ENCODE data around the gene PASK. TPM values are rescaled to one million over a fixed set of nuclear protein-coding genes. Genes with fewer than 3 reads are reported as not detected.

The PASK gene
- polyA plus RNA-seq, 1 donor from 2014 or later, result 26.0 TPM

DNA sequence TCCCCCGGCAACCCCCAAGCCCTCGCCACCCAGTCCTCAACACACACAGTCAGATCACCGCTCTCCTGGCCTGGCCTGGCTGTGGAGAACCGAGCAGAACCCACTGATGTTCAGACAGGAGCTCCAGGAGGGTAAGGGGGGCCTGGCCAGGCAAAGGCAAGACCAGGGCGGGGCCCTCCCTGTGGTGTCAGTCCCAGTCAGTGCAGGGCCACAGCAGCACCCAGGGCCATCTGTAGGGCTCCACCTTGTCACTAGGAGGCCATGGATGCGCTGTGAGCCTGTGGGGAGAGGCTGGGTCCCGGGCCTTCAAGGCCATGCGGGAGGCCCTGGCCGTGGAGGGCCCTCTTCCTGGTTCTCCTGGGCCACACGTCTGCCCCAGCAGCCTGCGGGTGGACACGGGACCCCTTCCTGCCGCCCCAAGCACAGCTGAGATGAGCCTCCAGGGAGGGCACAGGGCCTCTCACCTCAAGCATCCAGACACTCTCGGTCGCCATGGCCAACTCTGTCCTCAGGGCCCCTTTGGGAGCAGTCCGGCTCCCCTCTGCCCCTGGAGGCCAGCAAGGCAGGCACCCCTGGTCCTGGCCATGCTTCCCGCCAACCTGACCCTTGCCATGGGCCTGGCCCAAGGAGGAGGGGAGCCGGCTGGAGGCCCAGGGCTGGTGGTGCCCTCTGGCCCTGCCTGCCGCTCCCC is 41.2 kb upstream of the PASK start:
- Histone ChIP-seq H3K27ac (ENCODE audit: low read length) (no peak overlapping the region), H3K79me2 (replicated peaks; ENCODE audit: insufficient read depth, low read length) (no peaks in the 10 kb centered on the region), H2AFZ (ENCODE audit: low read depth, low read length) (no peak overlapping the region), H3K4me3 (ENCODE audit: low read length) (no peak overlapping the region), H3K4me2 (ENCODE audit: low read length) (no peak overlapping the region), H3K9me2 (ENCODE audit: insufficient read depth, low read length) (no peaks in the 10 kb centered on the region), H3K9me3 (ENCODE audit: low read length) (no peaks in the 10 kb centered on the region), H3F3A (ENCODE audit: insufficient read depth, low read length, poor library complexity, severe bottlenecking) (no peaks in the 10 kb centered on the region), H3K36me3 (ENCODE audit: insufficient read depth, low read length) (no peaks in the 10 kb centered on the region), H4K20me1 (ENCODE audit: insufficient read depth) (no peaks in the 10 kb centered on the region), H3K9ac (ENCODE audit: low read length) (no peak overlapping the region), H3K27me3 (ENCODE audit: insufficient read depth, low read depth, low read length) (no peaks in the 10 kb centered on the region)
- TF ChIP-seq, protein P1, sequence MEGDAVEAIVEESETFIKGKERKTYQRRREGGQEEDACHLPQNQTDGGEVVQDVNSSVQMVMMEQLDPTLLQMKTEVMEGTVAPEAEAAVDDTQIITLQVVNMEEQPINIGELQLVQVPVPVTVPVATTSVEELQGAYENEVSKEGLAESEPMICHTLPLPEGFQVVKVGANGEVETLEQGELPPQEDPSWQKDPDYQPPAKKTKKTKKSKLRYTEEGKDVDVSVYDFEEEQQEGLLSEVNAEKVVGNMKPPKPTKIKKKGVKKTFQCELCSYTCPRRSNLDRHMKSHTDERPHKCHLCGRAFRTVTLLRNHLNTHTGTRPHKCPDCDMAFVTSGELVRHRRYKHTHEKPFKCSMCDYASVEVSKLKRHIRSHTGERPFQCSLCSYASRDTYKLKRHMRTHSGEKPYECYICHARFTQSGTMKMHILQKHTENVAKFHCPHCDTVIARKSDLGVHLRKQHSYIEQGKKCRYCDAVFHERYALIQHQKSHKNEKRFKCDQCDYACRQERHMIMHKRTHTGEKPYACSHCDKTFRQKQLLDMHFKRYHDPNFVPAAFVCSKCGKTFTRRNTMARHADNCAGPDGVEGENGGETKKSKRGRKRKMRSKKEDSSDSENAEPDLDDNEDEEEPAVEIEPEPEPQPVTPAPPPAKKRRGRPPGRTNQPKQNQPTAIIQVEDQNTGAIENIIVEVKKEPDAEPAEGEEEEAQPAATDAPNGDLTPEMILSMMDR (IDR thresholded peaks at IDR 0.05; ENCODE audit: poor library complexity, severe bottlenecking), result no peak
- TF ChIP-seq SMC3 (conservative IDR thresholded peaks at IDR 0.05; ENCODE audit: poor library complexity), result no peak
- TF ChIP-seq TAF1 (IDR thresholded peaks at IDR 0.05; ENCODE audit: low read depth), result no peak
- TF ChIP-seq, protein P2, sequence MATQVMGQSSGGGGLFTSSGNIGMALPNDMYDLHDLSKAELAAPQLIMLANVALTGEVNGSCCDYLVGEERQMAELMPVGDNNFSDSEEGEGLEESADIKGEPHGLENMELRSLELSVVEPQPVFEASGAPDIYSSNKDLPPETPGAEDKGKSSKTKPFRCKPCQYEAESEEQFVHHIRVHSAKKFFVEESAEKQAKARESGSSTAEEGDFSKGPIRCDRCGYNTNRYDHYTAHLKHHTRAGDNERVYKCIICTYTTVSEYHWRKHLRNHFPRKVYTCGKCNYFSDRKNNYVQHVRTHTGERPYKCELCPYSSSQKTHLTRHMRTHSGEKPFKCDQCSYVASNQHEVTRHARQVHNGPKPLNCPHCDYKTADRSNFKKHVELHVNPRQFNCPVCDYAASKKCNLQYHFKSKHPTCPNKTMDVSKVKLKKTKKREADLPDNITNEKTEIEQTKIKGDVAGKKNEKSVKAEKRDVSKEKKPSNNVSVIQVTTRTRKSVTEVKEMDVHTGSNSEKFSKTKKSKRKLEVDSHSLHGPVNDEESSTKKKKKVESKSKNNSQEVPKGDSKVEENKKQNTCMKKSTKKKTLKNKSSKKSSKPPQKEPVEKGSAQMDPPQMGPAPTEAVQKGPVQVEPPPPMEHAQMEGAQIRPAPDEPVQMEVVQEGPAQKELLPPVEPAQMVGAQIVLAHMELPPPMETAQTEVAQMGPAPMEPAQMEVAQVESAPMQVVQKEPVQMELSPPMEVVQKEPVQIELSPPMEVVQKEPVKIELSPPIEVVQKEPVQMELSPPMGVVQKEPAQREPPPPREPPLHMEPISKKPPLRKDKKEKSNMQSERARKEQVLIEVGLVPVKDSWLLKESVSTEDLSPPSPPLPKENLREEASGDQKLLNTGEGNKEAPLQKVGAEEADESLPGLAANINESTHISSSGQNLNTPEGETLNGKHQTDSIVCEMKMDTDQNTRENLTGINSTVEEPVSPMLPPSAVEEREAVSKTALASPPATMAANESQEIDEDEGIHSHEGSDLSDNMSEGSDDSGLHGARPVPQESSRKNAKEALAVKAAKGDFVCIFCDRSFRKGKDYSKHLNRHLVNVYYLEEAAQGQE (IDR thresholded peaks at IDR 0.05; ENCODE audit: borderline replicate concordance), result no peak
- TF ChIP-seq POLR2AphosphoS5 (IDR thresholded peaks at IDR 0.05), result no peak
- no peak for TF ChIP-seq EZH2 (IDR thresholded peaks at IDR 0.05; ENCODE audit: borderline replicate concordance, insufficient read depth, low read length, poor library complexity, severe bottlenecking)
- TF ChIP-seq MXI1 (conservative IDR thresholded peaks at IDR 0.05; ENCODE audit: poor library complexity, severe bottlenecking), result no peak
- TF ChIP-seq EP300 (conservative IDR thresholded peaks at IDR 0.05; ENCODE audit: poor library complexity, severe bottlenecking), result no peak

DNA sequence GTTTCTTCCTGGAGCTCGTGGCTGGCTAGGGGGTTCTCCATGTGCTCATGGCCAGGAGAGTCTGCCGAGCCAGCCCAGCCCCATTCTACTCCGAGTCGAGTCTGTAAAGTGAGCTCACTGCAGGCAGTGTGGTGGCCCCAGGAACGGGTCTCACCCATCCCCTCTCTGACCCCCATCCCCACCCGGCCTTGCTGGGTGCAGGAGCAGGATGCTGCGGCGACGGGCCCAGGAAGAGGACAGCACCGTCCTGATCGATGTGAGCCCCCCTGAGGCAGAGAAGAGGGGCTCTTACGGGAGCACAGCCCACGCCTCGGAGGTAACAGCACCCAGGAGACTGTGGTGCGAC is 40.6 kb upstream of the PASK start:
- no peak overlapping the region for H3K9ac ChIP-seq (ENCODE audit: low read length)
- H3K79me2 ChIP-seq (replicated peaks; ENCODE audit: insufficient read depth, low read length), result no peaks in the 10 kb centered on the region
- no peaks in the 10 kb centered on the region for H3K9me3 ChIP-seq (ENCODE audit: low read length)
- H3K4me3 ChIP-seq (ENCODE audit: low read length), result no peak overlapping the region
- no peaks in the 10 kb centered on the region for H4K20me1 ChIP-seq (ENCODE audit: insufficient read depth)
- H3K9me2 ChIP-seq (ENCODE audit: insufficient read depth, low read length), result no peaks in the 10 kb centered on the region
- TF ChIP-seq, protein P2 (IDR thresholded peaks at IDR 0.05; ENCODE audit: borderline replicate concordance), result no peak
- TF ChIP-seq, protein P1 (IDR thresholded peaks at IDR 0.05; ENCODE audit: poor library complexity, severe bottlenecking), result no peak
- TF ChIP-seq MXI1 (conservative IDR thresholded peaks at IDR 0.05; ENCODE audit: poor library complexity, severe bottlenecking) (no peak), EZH2 (IDR thresholded peaks at IDR 0.05; ENCODE audit: borderline replicate concordance, insufficient read depth, low read length, poor library complexity, severe bottlenecking) (no peak), POLR2AphosphoS5 (IDR thresholded peaks at IDR 0.05) (no peak), SMC3 (conservative IDR thresholded peaks at IDR 0.05; ENCODE audit: poor library complexity) (no peak), RAD21 (conservative IDR thresholded peaks at IDR 0.05) (no peak), TAF1 (IDR thresholded peaks at IDR 0.05; ENCODE audit: low read depth) (no peak), EP300 (conservative IDR thresholded peaks at IDR 0.05; ENCODE audit: poor library complexity, severe bottlenecking) (no peak)
- no peaks in the 10 kb centered on the region for H3K27me3 ChIP-seq (ENCODE audit: insufficient read depth, low read depth, low read length)
- no peak overlapping the region for H3K27ac ChIP-seq (ENCODE audit: low read length)
- H2AFZ ChIP-seq (ENCODE audit: low read depth, low read length), result no peak overlapping the region
- H3F3A ChIP-seq (ENCODE audit: insufficient read depth, low read length, poor library complexity, severe bottlenecking), result no peaks in the 10 kb centered on the region
- no peak overlapping the region for H3K4me2 ChIP-seq (ENCODE audit: low read length)
- H3K36me3 ChIP-seq (ENCODE audit: insufficient read depth, low read length), result no peaks in the 10 kb centered on the region
